Neutrophil (primary cell): Measurements from ENCODE around the gene ZNF892.

Experiments
- H3K27ac ChIP-seq: fragments of 200-600 bp; sonication (generic); 2 replicates; pipeline ENCODE4 v1.5.1; 2016; ENCODE audit warnings: mild to moderate bottlenecking, moderate library complexity
- H3K27me3 ChIP-seq: fragments of 200-600 bp; sonication (generic); 2 replicates; pipeline ENCODE4 v1.6.0; 2016; ENCODE audit warnings: mild to moderate bottlenecking
- H3K36me3 ChIP-seq: fragments of 200-600 bp; sonication (generic); 2 replicates; pipeline ENCODE4 v1.5.1; 2017
- H3K4me1 ChIP-seq, 2 experiments: fragments of 200-600 bp in 1 of 2; sonication (generic) in 1 of 2; 1 replicate in 1 of 2; 2 replicates in 1 of 2; pipeline versions ENCODE4 v1.5.1 to v1.6.1; 2013 to 2016; ENCODE audit warnings: low read depth in 1 of 2, low read length in 1 of 2, mild to moderate bottlenecking in 1 of 2, moderate library complexity in 1 of 2; ENCODE audit not compliant: control insufficient read depth in 1 of 2, insufficient read depth in 1 of 2
- H3K4me3 ChIP-seq, 2 experiments: fragments of 200-600 bp in 1 of 2; sonication (generic) in 1 of 2; 1 replicate in 1 of 2; 2 replicates in 1 of 2; pipeline ENCODE4 v1.5.1; 2013 to 2016; ENCODE audit warnings: low read depth in 1 of 2, low read length in 1 of 2, mild to moderate bottlenecking in 1 of 2, moderate library complexity in 1 of 2
- H3K9me3 ChIP-seq: fragments of 200-600 bp; sonication (generic); 2 replicates; pipeline ENCODE4 v1.5.1; 2016
- TF ChIP-seq, protein P1 (sequence below): fragments of 200-600 bp; sonication (generic); IDR thresholded peaks from 2 replicates; pipeline ENCODE4 v1.5.1; 2016; ENCODE audit warnings: antibody characterized with exemption

ZNF892 gene

DNA sequence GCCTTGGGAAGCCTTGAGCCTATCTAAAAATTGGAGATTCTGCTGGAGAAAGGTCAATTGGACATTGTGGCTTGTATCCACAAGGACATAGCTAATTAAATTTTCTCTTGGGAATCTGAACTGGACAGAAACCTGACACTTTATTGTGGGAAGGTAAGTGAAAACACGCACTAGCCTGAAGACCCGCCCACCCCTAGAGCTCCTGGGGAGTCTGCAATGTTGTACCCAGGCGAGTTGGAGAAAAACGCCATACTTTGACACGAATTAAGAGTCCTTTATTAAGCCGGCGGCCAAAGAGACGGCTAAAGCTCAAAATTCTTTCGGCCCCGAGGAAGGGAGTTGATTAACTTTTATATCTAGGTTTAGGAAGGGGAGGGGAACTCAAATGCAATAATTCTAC is 1.2 kb upstream of the ZNF892 start:
- no peaks in the 10 kb centered on the region for H3K36me3 ChIP-seq
- peaks cover 4 to 11% of the 10 kb centered on the region in 2 experiments for H3K4me1 ChIP-seq
- no peaks in the 10 kb centered on the region for H3K9me3 ChIP-seq
- no peak overlapping the region for H3K4me3 ChIP-seq
- peaks cover 23% of the 10 kb centered on the region for H3K27me3 ChIP-seq
- no peak overlapping the region for H3K27ac ChIP-seq
- TF ChIP-seq, protein P1, sequence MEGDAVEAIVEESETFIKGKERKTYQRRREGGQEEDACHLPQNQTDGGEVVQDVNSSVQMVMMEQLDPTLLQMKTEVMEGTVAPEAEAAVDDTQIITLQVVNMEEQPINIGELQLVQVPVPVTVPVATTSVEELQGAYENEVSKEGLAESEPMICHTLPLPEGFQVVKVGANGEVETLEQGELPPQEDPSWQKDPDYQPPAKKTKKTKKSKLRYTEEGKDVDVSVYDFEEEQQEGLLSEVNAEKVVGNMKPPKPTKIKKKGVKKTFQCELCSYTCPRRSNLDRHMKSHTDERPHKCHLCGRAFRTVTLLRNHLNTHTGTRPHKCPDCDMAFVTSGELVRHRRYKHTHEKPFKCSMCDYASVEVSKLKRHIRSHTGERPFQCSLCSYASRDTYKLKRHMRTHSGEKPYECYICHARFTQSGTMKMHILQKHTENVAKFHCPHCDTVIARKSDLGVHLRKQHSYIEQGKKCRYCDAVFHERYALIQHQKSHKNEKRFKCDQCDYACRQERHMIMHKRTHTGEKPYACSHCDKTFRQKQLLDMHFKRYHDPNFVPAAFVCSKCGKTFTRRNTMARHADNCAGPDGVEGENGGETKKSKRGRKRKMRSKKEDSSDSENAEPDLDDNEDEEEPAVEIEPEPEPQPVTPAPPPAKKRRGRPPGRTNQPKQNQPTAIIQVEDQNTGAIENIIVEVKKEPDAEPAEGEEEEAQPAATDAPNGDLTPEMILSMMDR: no peak

GRCh38 chr2:95208106-95208505 is 785 bp downstream of the ZNF892 start:
- Histone ChIP-seq H3K27me3 (peaks cover 23% of the 10 kb centered on the region), H3K9me3 (no peaks in the 10 kb centered on the region), H3K4me1 (peaks cover 4 to 11% of the 10 kb centered on the region in 2 experiments), H3K36me3 (no peaks in the 10 kb centered on the region), H3K4me3 (peak overlapping the region in 1 of 2 experiments; percentile 78), H3K27ac (no peak overlapping the region)
- TF ChIP-seq, protein P1: no peak

GRCh38 chr2:95215018-95215612 is 7.8 kb downstream of the ZNF892 start:
- H3K36me3 ChIP-seq: no peaks in the 10 kb centered on the region
- peaks cover 36% of the 10 kb centered on the region for H3K9me3 ChIP-seq
- H3K27ac ChIP-seq: no peak overlapping the region

DNA sequence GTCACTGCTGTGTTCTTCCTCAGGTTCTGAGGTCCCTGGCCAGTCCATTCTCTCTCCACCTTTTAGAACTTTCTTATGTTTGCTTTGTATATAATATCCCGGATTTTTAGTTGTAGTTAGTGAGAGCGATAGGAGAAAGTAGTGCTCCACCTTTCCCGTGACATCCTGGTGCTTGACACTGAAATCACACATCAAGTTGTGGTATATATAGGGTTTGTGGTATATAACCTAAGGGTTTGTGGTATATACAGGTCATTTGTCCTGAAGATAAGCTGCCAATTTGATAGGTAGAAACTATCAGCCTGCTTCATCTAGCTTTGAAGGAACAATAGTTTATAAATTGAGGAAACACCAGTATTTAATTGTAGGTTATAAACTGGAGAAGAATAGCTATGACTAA is 13.1 kb downstream of the ZNF892 start:
- H3K27me3 ChIP-seq: no peaks in the 10 kb centered on the region
- peaks cover 17% of the 10 kb centered on the region for H3K9me3 ChIP-seq
- H3K4me3 ChIP-seq: no peak overlapping the region
- no peaks in the 10 kb centered on the region for H3K36me3 ChIP-seq
- H3K4me1 ChIP-seq: no peaks in the 10 kb centered on the region
- H3K27ac ChIP-seq: no peak overlapping the region
- TF ChIP-seq, protein P1: no peak

More at GRCh38 chr2:95215018-95215612, 7.8 kb downstream of the ZNF892 start:
- Histone ChIP-seq H3K4me3 (no peak overlapping the region), H3K4me1 (no peaks in the 10 kb centered on the region), H3K27me3 (no peaks in the 10 kb centered on the region)
- TF ChIP-seq, protein P1: no peak

GRCh38 chr2:95225658-95226057 is 18.3 kb downstream of the ZNF892 start:
- no peaks in the 10 kb centered on the region for H3K36me3 ChIP-seq
- H3K27me3 ChIP-seq: peaks cover 5% of the 10 kb centered on the region
- H3K4me1 ChIP-seq: no peaks in the 10 kb centered on the region
- H3K9me3 ChIP-seq: no peaks in the 10 kb centered on the region
- TF ChIP-seq, protein P1: no peak
- H3K4me3 ChIP-seq: no peak overlapping the region
- H3K27ac ChIP-seq: no peak overlapping the region
